GM12865 (cell line): ENCODE data around the gene HNRNPDL.
"Not testable (repeated sequence)": the region's sequence is repeated elsewhere in the genome, so short reads cannot be mapped to it uniquely, and the experiment has no call there.

ENCODE experiments used
- DNase-seq: peaks from one replicate; pipeline ENCODE4 v3.0.0; 2010; ENCODE audit warnings: low read depth
- H3K4me3 ChIP-seq: 2 replicates; pipeline ENCODE4 v1.5.1; 2011; ENCODE audit warnings: mild to moderate bottlenecking, low read depth, low read length, control low read depth
- TF ChIP-seq, protein P1 (sequence below): IDR thresholded peaks from 2 replicates; pipeline ENCODE4 v1.5.1; 2011; ENCODE audit warnings: low read length, control low read depth, low read depth, inconsistent platforms; ENCODE audit not compliant: insufficient read depth; ENCODE audit errors: missing control alignments

HNRNPDL gene

DNA sequence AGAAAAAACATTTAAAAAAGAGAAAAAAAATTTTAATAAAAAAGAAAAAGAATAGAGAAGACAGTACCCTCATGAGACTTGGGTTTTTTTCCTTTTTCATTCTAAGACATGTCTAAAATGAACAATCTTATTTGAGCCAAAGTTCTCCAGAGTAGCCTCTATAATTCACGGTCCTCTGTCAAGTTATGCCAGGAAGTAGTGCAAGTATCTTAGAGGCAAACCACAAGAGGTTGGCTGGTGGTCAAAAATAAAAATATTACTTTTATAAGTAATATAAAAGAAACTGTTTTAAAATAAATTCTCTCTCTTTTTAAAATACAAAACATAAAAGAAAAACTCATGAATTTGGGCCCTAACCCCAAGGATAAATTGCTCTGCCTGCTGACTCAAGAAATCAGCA lies 26.5 kb downstream of the HNRNPDL start:
- DNase-seq, result no peak
- TF ChIP-seq, protein P1, sequence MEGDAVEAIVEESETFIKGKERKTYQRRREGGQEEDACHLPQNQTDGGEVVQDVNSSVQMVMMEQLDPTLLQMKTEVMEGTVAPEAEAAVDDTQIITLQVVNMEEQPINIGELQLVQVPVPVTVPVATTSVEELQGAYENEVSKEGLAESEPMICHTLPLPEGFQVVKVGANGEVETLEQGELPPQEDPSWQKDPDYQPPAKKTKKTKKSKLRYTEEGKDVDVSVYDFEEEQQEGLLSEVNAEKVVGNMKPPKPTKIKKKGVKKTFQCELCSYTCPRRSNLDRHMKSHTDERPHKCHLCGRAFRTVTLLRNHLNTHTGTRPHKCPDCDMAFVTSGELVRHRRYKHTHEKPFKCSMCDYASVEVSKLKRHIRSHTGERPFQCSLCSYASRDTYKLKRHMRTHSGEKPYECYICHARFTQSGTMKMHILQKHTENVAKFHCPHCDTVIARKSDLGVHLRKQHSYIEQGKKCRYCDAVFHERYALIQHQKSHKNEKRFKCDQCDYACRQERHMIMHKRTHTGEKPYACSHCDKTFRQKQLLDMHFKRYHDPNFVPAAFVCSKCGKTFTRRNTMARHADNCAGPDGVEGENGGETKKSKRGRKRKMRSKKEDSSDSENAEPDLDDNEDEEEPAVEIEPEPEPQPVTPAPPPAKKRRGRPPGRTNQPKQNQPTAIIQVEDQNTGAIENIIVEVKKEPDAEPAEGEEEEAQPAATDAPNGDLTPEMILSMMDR, result no peak
- H3K4me3 ChIP-seq, result no peak overlapping the region

GRCh38 chr4:82402196-82402775 lies 28.0 kb downstream of the HNRNPDL start:
- H3K4me3 ChIP-seq, result no peak overlapping the region
- DNase-seq, result no peak
- TF ChIP-seq, protein P1, result no peak

- TF ChIP-seq, protein P1, result no peak
- no peak for DNase-seq
Measured at GRCh38 chr4:82401600-82401999, 28.7 kb downstream of the HNRNPDL start.

DNA sequence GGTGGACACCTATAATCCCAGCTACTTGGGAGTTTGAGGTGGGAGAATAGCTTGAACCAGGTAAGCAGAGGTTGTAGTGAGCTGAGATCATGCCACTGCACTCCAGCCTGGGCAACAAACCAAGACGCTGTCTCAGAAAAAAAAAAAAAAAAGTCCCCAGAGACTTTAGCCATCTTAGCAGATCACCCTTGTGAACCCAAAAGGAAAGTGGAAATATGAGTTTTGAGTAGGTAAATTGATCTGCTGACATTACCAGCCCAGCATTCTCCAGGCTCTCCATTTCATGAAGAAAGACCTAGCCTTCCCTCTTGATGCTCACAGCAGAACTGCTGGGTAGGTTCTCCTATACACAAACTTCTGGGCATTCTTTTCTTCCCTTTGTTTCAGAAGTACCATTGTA lies 32.0 kb downstream of the HNRNPDL start:
- no peak for DNase-seq
- no peak overlapping the region for H3K4me3 ChIP-seq
- TF ChIP-seq, protein P1, result no peak

More at GRCh38 chr4:82401600-82401999, 28.7 kb downstream of the HNRNPDL start:
- H3K4me3 ChIP-seq, result no peak overlapping the region

DNA sequence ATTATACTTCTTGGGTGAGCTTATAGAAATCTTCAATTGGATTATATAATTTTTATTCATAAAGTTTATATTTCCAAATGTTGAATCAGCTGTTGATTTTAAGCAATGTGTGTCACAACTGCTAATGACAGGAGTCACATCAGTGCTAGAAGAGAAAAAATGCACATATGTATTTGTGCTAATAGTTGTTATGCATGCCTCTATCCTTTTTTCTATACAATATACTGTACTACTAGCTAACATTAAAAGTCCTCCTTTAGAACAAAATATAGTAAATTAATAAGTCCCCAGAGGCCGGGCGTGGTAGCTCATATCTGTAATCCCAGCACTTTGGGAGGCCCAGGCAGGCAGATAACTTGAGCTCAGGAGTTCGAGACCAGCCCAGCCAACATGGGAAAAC lies 32.7 kb downstream of the HNRNPDL start:
- no peak for DNase-seq
- TF ChIP-seq, protein P1, result no peak
- no peak overlapping the region for H3K4me3 ChIP-seq

DNA sequence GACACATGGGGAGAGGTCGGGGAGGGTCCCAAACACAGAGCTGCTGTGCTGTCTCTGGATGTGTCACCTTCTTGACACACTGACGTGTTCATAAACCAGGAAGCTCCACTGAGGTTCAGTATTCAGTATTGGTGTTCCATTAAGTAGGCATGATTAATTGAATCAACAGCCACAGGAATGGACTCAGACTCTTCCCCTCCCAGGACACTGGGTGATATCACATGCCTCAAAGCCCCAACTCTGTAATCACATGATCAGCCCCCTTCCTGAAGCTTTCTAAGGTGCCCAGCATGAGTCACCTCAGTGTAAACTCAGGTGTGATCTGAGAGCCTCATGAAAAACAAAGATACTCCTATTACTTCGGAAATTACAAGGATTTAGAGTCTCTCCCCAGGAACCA lies 35.4 kb downstream of the HNRNPDL start:
- DNase-seq, result no peak
- TF ChIP-seq, protein P1, result no peak
- H3K4me3 ChIP-seq, result no peak overlapping the region

DNA sequence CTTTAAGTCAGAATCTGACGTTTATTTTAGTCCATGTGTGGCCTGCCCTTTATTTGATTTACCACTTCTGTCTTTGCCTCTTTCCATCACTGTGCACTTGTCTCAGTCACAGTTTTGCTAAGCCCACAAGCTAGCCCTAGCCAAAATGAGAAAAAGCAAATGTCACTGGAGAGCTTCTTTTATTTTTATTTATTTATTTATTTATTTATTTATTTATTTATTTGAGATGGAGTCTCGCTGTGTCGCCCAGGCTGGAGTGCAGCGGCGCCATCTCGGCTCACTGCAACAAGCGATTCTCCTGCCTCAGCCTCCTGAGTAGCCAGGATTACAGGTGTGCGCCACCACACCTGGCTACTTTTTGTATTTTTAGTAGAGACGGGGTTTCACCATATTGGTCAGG lies 40.2 kb downstream of the HNRNPDL start:
- not testable (repeated sequence) for DNase-seq, H3K4me3 ChIP-seq
